HG03095 (cell line): ENCODE results near the gene RER1.

Source experiments
- ATAC-seq: cut with Tn5 transposase; IDR thresholded peaks from one replicate; pipeline ENCODE4 v1.9.1; 2021; ENCODE audit warnings: moderate library complexity; ENCODE audit not compliant: unreplicated experiment

Gene RER1

DNA sequence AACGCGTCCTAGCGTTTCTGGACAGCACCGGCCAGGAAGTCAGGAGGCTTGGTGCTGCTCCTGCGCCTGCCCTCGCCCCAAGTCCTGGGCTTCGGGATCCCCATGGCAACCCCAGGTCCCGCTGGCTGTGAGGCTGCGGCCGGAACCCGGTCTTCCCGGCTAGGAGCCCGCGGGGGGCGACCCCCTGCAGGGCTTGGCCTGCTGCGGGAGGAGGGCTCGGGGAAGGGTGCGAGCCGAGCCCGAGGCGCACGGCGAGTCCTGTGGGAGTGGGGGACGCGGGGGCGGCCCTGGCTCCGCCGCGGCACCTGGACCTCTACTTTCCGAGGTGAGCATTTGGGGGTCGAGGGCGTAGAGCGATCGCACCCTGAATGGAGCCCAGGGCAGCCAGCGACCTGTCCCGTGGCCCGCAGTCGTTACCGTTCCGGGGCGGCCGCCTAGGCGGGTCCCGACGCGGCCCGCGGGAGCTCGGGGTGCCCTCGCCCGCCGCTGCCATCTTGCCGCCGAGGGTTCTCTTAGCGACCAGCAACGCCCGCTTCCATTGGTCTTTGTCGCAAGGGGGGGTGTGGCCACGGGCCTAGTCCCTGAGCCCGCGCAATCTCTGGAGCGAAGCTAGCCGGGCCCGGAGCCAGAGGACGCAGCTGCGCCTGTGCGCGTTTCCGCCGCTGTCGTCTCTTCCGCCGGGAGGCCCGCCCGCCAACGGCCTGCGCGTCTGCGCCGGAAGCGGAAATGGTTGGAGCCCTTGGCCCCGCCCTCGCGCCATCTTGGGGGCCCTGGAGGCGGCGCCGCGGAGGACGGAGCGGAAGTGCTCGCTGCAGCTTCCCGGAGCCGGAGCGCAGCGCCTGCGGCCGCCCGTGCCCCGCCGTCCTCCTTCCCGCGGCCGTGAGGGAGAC lies at the start of gene RER1, which contains the start of gene MORN1:
TSS of gene RER1 (plus strand) at position 801 of the 890 bp plus-strand sequence. CDS start 3,950 bp downstream, outside the sequence.
TSS of gene MORN1 (minus strand) at position 514 of the 890 bp plus-strand sequence. CDS start at position 493, 21 bp downstream.
- ATAC-seq: peak; percentile 86

DNA sequence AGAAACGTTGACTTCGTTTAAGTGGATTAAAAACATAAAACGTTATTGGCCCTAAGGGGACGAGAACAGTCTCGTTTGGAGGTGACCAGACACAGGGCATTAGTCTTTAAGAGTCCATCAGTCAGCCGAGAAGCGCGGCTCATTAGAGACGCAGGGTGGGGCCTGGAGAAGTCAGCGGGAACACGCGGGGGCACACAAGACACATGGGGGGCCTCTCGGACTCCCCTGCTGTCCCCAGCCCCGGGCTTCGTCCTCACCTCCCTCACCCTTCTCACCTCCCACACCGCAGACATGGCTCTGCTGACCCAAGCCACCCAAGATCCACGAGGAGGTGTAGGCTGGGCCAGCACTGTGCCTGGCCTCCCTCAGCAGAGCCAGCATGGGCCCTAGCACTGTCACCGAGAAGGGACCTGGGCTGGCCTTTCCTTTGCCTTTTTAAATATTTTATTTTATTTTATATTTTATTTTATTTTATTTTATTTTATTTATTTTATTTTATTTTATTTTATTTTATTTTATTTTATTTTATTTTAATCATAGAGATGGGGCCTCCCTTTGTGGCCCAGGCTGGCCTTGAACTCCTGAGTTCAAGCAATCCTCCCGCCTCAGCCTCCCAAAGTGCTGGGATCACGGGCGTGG lies 49.1 kb upstream of the RER1 start:
- no peak for ATAC-seq

- ATAC-seq: no peak
Observed at GRCh38 chr1:2343023-2343935, 48.4 kb upstream of the RER1 start.

DNA sequence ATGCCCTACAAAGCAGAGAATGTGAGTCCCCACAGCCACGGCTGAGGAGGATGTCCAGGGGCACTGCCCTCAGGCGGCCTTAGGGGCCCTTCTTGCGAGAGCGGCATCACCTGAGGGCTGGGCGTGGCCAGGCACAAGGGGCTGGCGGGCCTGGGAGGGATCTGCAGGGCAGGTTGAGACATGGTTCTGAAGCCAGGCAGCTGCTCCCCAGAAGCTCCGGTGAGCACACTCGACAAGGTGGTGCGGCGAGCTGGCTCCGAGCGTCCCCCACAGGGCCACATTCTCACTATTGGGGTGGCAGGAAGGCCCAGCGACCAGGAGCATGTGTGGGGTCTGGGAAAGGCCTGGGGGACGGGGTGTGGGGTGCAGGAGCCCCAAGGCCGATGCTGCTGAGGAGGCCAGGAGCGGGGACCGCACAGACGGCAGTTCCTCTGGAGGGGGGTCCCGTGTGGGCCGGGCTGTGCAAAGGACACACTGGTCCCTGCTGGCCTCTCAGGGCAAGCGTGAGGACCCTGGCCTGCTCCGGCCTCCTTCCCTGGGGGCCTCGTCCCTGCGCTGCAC lies 47.4 kb upstream of the RER1 start:
- ATAC-seq: no peak

- ATAC-seq: no peak
Observed at GRCh38 chr1:2344744-2345296, 46.8 kb upstream of the RER1 start.

DNA sequence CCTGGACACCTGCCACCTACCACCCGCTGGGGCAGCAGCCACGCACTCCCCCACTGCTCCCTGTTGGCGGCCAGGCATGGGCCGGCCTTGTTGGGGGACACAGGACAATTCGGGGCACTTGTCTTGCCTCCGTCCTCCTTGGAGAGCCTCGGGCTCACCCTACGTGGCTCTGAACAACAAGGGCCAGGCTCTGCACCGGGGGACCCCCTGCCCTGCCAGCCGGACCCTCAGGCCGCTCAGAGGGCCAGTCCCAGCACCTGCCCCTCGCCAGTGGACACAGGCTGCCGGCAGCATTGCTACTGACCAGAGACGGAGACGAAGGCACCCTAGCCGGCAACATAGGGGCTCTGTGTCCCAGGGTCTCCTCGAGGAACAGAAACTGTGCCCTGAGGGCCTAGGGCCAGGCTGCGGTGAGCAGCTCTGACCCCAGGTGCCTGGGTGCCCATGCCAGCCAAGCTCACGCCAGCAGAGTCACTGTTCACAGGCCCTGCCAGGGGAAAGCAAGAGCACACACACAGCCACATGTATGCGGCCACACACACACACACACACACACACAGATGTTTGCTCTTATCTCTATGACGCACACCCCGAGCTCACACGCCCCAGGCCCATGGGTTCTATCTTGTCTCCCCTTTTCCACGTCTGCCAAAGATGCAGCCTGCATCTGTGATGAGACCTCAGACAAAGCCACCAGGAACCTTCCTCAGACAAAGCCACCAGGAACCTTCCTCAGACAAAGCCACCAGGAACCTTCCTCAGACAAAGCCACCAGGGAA lies 46.2 kb upstream of the RER1 start:
- ATAC-seq: no peak

DNA sequence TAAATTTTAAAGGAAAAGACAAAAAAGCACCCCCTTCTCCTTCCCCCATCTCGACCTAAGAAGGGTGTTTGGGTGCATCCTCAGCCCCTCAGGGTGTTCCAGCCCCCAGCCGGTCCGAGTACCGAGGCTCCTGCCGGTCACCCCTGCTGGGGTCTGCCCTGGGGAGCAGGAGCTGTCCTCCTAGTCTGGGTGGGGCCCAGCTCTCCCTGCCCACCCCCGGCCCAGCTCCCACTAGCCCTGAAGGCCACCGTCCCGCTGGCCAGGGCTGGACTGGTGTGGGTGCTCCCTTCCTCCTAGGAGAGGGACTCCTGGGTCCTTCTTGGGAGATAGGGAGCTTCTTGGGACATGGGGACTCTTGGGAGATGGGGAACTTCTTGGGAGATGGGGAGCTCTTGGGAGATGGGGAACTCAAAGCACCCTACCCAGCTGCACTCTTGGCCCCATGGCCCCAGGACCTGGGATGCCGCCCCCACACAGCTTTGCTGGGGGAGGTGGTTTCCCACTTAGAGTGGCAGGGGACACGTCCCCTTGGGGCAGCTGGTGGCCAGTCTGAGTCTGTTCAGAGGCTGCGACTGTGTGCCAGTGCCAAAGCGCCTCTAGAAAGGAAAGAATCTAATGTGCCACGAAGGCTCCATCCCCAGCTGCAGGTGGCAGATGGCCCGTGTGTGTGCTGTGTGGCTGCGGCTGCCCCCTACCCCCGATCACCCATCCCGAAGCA lies 44.8 kb upstream of the RER1 start:
- ATAC-seq: no peak

DNA sequence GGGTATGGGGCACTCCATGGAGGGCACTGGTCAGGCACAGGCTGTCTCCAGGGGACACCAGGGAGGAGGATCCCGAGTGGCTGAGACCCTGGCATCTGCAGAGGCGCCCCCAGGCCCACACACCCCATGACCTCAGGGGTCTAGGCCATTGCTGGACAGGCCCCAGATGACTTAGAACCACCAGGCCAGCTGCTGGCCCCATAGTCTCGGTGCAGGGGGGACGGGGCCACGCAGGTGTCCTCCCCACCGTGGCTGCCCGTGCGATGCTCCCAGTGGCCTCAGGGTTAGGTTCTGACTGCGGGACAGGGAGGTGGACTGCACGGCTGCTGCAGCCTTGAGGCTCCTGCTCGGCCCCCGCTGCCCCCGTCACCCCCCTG lies 44.2 kb upstream of the RER1 start:
- ATAC-seq: no peak

GRCh38 chr1:2347896-2348295 lies 43.7 kb upstream of the RER1 start:
- no peak for ATAC-seq

- no peak for ATAC-seq
Observed at GRCh38 chr1:2348346-2349325, 43.0 kb upstream of the RER1 start.

DNA sequence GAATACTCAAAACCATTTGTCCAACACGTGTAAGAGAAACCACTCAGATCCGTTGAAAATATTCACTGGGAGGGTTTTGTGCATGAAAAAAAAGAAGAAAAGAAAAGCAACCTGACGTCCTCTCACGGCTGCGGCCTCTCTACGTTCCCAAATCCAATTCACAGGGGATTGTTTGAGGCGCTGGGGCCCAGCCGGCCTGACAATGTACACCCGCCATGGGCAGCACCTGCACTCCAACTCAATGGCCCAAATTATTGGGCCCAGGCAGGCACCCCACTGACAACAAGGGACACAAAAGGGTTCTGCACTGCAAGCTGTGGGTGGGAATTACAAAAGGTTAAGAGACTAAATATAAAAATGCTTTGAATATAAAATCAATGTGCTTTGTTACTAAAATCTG lies 41.8 kb upstream of the RER1 start:
- no peak for ATAC-seq

DNA sequence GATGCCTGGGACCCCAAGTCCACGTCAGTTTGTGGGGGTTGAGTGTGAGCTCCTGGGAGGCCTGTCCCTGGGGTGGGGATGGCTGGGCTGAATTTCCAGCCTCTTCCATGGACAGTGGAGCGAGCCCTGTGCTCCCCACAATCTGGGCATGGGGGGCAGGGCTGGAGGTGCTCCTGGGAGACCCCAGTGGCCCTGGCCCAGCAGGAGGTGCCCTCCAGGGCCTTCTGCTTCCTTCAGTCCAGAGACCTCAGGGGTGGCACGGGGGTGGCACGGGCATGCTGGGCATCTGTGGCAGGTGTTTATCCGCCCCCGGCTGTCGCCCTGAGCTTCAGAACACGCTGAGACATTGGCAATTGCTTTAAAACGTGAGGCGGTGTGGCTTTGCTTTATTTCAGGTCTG lies 41.1 kb upstream of the RER1 start:
- ATAC-seq: no peak

- no peak for ATAC-seq
Observed at GRCh38 chr1:2350911-2351655, 40.6 kb upstream of the RER1 start.

- no peak for ATAC-seq
Observed at GRCh38 chr1:2351723-2352122, 39.9 kb upstream of the RER1 start.

DNA sequence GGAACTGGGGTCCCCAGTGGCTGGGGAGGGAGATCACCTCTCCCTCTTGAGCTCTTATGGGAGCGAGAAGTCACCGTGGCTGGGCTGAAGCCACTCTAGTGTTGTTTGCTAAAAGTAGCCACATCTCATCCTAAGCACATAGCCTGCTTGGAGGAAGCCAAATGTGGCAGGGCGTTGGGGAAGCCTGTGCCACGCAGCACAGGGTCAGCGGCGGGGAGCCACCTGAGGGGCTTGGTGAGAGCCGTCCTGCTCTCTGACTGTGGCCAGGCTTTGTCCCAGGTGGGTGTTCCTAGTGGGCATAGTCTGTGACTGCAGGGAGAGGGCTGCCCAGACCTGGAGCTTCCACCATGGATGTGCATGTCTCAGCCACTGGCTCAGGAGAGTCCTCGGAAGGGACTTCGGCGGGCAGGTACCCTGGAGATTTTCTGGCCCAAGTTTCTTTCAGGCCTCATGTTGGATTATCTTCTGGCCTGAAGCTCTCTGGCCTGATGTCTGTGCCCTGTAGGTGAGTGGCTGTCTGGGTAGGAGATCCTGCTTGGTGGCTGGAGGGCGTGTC lies 39.2 kb upstream of the RER1 start:
- ATAC-seq: no peak

- ATAC-seq: no peak
Observed at GRCh38 chr1:2352897-2353550, 38.6 kb upstream of the RER1 start.
